ENCODE measurements around the gene TECTB.

TECTB gene

DNA sequence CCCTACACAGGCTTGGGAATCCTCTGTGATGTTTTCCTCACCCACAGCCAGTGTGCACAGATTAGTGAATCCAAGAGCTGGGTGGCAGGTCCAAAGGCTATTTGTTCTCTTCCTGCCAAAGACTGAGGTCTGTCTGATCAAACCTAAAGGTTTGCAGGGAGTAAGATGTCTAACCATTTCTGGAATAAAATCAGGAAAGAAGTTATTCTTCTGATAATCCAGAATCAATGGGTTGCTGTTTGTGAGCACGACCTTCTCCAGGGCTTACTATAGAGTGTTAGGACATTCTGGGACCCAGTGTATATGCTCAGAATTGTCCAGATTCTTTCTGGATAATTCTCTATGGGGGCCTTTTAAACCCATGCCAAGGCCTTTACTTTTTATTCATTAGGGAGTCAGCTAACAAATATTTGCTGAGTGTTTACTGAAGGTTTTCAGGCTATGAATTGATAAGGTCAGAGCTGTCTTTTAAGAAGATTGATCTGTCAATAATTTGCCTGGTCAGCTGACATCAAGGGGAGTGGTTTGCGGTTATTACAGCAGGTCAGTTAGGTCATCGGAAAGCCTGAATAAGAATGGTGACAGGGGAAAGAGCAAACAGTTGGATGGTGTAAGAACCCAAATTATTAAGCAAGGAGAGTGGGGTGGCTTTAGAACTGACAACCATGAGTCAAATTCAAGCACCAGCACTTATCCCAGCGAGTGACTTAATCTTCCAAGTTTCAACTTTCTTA is 7.5 kb upstream of the TECTB start:
- no peak for DNase-seq

DNA sequence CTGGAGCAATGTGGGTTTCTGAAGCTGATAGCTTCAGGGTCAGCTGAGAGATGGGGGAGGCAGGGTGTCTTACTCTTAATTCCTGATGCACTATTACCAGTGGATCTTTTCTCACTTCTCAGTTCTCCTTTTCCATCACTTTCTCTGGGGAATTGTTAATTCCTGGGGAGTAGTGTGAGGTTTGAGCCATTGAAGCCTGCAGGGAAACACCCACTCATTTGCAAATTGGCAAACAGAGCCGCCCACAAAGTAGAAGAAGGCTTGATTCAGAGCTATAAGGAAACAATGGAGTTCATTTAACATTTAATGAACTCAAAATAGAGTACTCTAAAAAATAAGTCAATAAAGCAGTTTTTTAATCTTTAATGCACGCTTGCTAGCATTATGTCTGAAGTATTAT is 4.3 kb upstream of the TECTB start:
- DNase-seq = no peak

DNA sequence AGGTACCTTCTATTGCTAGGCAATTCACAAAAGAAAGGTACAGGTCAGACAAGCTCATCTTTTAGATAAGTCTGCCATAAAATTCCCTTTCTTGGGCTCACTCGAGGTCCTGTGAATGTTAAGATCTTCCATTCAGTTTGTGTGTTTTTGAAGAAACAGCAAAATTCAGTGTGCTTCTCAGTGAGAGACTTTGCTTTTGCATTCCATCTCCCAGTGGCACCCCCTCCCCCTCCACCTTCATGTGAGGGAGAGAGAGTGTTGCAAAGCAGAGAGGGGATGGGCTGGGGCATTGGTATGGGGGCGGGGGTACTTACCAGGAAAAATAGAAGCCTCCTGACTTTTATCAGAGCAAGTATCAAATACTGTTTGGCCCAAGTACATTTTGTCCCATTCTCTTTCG is 3.8 kb upstream of the TECTB start:
- no peak for DNase-seq

DNA sequence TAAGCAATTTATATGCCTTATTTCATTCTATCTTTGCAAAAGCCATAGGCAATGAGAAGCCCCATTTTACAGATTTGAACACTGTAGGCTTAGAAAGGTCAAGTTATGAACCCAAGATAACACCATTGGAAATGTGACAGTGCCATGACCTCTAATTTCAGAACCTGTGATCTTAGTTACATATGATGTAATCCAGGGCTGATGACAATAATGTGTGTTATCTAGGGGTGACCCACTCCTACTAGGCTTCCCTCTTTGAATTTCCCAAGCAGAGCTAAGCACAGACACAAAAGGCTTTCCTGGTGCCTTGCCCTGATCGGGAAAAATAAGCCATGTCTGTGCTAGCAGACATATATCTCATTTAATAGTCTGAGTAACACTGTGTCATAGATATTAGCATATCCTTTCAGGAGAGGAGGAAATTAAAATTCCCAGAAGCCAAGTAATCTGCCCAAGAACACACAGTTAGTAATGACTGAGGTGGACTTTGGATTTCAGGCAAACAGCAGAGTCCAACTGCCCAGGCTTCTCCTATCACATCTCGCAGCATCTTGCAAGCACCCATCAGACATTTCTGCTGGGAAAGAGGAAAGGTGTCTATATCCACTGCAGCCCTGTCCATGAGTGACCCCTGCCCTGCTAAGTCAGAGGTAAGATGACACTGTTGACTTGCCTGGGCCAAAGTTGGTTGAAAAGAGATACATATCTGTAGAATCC is 2.8 kb upstream of the TECTB start:
- no peak for DNase-seq

DNA sequence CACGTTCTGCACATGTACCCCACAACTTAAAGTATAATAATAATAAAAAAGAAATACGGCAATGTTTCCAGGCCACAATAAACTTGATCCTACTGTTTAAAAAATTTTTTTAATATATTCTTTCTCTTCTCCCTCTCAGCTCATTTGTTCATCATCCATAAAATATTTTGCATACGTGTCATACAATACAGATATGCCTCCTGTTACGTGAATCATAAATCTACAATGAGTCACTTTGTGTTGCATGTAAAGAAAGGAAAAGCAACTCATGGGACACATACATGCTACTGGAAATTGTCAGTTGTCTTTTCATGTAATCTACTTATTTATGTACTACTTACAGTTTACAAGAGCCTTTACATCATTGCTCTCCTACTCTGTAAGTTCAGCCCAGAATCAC is 1.1 kb upstream of the TECTB start:
- no peak for DNase-seq

DNA sequence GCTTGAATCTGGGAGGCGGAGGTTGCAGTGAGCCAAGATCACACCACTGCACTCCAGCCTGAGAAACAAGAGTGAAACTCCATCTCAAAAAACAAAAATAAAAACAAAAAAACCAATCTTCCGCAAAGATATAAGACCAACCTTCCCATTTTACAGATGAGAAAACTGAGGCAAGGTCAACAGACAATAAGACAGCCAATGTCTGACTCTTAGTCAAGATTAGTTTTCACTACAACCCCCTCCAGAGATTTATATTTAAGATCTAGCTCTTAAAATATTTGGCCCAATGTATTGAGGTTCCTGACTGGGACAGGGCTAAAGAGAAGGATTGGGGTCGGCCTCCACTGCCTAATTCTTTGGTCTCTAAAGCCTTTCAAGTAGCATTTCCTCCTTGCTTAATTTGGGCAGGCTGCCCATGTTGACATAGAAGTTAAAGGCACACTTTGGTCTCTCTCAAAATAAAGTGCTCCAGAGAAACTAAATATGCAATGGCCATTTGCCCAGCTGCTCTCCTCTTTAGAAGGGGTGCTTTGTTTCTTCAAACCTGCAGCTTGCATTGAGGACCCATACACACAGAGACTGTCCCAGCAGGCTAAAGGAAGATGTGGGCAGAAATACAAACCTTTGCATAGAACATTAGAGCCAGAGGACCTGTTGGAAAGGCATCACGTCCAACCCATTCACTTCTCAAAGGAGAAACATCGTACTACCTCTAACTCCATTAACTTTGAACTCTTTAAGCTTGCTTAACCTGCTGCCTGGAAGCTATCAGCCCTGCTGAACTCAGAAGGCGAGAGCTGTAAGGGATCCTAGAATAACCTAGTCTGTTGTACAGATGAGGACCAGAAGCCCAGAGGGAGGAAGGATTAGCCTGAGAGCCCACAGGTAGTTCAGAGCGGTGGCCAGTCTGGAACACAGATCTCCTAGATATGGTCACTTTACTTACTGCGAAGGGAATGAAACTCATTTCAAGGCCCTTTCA is 3.9 kb downstream of the TECTB start:
- DNase-seq = no peak

DNA sequence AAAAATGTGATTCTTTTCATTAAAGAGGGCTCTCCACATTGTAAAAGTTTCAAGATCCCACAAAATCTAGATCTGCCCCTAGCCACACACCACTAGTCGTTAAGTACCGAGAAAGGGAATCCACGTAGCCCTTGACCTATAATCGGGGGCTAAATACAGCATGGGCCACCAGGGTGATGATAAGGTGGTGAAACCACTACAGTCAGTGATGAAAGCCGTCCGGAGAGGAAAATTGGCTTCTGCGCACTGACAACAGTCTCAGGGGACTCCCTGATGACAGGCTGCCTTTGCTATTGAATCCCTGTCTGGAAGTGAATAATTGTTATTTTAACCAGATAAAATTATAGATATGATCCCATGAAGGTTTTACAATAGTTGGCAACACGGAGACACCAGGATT is 4.6 kb downstream of the TECTB start:
- no peak for DNase-seq

DNA sequence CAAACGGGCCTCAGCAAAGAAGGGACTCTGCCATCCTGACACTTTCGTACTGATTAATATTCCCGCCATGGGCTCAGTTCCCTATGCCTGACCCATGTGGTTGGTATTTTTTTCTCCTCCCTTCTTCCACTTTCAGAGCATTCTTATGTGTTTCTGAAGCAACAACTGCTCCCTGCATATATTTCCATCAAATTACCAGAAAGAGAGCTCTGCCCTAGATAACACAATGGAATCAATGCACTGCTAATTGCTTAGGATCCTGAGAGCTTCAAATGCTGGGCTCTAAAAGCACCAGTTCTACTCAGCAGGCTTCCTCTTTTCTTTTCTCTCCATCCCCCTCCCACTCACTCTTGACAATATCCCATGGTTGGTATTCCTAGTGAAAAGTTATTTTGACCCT is 5.3 kb downstream of the TECTB start:
- DNase-seq = no peak

DNA sequence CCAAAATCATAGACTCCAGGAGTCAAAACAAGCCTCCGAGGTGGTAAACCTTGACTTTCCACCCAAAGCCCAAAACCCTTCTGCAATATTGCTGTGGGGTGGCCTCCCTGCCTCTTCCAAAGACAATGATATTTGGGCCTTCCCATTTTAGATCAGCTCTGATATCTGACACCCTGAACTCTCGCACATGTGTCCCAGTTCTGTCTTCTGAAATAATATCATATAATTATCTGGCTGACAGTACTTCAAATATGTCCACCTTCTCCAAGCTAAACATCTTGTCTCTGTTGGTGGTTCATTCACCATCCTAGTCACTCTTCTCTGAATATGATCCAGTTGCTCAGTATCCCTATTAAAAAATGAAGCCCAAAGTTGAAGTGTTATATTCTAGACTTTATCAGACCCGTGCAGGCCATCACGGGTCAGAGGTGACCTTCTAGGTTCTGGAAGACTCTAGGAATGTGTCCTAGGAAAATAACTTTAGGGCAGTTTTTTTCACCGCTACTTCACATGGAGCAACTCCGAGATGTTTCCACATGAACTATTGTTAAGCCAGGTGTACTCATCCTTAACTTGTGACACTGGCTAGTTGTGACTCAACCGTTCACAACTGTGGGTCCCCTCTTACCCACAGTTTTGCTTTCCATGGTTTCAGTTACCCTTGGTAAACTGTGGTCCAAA is 6.3 kb downstream of the TECTB start:
- no peak for DNase-seq

DNA sequence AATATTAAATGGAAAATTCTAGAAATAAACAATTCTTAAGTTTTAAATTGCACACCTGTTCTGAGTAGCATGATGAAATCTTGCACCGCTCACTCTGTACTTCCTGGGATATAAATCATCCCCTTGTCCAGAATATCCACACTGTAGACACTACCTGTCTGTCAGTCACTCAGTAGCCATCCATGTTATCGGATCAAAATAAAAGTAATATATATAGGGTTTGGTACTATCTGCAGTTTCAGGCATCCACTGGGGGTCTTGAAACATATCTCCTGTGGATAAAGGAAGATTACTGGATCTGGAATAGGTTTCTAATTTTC is 6.8 kb downstream of the TECTB start:
- no peak for DNase-seq

DNA sequence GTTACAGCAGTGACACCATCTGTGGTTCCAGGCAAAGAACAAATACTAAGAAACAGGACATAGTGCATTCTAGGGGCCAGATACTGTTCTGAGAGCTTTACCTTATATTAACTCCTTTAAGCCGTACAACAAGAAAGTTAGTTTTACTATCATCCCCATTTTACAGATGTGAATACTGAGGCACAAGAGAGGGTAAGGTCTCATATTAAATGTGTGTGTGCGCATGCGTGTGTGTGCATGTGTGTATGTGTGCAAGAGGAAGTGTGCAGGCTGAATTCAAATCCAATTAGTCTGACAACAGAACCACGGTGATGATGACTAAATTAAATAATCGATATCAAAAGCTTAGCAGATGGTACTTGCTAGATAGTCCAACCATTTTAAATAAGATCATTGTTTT is 11.0 kb downstream of the TECTB start:
- no peak for DNase-seq

DNA sequence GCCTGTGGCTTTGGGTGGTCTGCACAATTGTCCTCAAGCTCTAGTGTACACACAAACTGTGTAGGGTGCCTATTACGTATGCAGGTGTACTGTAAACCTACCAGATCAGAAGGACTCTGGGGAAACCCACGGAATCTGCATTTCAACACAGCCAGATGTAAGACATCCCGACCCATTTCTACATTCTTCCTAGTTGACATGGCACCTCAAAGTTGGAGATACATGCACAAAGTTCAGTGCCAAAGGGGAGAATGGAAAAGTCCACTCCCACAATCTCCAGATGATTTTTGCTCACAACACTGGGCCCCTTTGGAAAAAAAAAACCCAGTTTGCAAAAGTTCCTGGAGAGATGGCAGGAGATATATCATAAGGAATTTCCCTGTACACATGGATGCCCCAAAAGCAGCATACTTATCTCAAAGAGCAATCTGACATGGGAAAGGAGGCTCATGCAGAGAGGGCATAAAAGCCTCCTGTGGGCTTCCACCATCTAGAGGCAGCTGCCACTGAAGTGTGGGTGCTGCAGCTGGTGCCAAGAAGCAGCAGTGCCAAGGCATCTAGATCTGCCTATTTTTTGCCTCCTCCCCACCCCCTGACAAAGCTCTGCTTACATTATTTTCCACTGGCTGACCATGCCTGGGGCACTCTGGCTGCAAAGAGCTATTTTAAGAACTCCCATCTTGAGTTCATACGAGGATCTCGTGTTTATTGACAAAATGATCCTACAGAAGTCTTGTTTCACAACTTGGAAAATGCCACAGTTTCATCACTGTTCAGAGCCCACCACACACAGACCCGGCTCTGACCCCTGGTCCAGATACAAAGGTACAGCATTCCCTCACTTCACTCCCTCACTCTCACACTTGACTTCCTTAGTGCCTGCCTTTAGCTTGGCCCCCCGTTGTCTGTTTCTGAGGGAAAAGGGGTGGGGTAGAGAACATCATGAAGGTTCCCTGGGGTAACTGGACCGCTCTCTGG is 12.9 kb downstream of the TECTB start:
- DNase-seq = no peak

DNA sequence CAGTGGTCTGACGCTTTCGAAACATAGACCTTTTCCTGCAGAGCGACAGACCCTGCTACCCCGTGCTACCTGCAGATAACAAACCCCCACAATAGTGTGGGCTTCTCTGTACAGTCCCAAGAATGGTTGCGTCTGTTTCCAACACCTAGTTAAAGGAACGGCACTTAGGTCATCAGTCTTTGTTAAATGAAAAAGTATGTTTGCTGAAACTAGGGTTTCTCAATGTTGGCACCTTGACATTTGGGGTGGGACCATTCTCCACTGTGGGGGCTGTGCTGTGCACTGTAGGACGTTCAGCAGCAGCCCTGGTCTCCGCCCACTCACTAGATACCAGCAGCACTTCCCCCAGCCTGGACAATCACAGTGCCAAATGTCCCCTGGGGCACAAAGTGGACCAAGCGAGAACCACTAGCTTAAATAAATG is 13.7 kb downstream of the TECTB start:
- DNase-seq = no peak

DNA sequence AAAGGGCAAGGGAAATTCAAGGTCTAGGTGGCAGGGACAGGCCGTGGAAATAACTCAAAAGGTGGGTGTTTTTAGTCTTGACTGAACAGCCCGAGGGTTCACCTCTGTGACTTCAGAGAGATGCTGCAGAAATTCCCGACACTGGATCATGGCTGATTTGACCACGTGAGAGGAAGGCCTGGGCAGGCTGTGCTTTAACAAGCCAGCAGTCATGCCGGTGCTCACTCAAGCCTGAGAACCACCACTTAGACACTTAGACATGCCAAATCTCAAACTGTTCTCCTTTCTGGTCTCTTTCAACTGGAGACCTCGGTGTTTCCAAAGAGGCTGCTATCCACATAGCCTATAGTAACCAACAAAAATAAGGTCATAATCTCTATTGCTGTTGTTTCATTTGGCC is 15.4 kb downstream of the TECTB start:
- no peak for DNase-seq

DNA sequence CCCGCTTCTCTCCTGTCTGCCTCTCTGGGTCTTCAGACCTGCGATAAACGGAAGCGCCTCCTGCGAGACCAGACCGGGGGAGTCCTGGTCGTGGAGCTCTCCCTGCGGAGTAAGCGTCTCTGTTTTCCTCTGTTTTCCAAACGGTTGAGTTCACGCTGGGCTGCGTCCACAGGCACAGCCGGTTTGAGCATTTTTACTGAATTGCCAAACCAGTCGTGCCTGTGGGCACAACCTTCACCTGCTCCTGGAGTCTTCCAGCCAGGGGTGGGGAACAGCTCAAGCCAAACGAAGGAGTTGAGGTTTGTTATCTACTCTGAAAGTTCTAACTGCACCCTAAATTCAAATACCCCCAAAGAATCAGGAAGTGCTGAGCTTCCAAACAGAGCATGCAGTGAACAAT is 16.3 kb downstream of the TECTB start:
- no peak for DNase-seq

DNA sequence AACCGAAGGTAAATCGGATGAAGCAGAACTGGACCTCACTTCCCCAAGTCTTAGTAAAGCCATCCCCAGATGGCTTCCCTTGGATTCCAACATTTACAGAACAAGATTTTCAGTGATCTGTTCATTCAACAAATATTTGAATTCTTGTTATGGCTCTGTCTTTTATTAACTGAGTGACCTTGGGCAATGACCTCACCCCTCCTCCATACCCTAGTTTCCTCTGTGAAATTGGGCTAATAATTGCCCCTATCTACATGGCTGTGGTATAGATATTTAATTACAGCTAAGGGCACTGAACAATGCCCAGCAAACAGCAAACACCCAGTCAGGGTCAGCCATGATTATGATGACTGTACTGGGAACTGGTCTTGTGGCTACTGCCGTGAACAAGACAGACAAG is 19.1 kb downstream of the TECTB start:
- no peak for DNase-seq

DNA sequence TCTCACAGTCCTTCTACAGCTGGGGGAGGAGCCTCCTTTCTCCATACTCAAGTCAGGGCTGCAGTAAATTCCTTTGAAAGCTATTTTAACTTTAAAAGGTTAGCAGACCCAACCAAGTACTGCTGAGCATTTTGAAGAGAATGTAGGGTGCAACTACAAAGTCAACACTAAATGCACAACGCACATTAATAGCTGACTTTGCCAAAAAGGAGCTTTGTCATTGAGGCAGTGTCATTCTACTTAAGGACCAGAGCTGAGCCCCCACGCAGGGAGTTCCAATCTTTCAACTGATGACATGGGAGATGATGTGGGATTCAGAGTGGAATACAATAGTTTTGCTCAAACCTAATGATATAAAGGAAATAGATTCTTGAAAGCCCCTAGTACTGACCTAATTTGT is 20.3 kb downstream of the TECTB start:
- DNase-seq = no peak

DNA sequence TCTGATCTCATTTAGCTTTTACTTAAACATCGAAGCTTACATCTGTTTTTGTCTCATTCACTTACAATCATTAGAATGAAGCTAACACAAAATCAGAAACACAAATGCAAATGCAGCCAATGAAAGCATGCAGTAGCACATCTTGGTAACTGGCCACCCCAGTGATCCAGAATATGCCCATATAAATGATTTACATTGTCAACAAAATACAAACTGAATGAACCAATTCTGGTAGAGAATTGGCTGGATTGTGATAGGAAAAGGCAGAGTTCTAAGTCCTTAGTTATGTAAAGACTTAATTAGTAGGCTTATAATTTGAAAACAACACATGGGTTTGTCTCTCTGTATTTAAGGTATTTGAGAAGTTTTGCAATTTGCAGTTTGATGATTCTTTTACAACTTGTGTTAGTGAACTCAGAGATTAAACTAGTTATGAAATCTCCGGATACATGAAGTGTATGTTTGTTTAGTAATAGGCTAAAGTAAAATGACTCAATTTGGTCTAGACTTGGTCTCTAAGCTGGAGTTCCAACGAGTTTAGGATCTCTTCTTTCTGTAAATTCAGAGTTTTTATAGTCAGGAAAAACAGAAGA is 21.2 kb downstream of the TECTB start:
- DNase-seq = no peak

DNA sequence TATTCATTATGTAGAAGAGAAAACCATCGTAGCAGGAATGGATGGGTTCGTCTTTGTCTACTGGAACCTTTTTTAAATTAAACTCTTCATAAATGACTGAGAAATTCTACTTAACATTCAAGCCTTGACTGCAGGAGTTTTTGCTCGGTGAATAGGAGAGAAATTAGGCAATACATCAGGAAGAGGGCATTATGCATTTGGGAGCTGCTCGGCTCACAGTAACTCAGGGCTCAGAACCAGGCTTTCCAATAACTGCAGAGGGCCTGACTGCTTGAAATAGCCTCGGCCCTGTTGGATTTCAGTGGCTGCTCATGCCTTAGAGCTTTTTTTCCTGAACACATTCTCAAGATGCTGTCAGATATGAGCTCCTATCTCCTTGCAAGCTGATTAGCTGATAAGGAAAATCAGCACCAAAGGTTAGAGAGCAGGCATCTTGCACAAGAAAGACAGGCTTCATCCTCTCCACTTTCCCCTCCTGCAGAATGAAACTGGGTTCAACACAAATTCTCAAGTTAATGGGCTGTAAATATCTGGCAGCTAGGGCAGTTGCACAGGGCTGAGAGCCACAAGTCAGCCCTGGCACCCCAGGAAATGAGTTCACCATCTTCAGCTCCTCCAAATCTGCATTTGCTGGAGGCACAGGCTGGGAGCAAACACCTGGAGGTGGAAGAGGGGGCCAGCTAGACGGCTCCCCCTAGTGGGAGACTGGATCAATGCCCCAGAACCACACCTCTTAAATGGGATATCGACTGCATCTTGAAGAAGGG is 24.3 kb downstream of the TECTB start:
- DNase-seq = no peak

DNA sequence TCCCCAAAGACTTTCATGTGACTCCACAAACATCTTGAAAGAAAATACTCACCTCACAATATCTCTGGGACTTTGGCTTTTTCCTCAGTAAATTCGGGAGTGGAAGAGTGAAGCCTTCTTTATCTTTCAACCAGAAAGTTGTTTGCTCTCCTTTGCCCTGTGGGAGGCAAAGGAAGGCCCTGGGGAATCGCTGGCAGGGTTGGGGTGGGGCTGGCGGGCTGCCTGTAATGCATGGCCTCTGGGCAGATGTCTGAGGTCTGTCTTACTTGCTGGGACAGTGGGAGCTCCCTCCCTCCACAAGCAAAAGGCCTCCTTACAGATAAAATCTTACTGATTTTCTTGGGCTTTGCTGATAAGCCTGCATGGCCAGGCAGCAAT is 24.9 kb downstream of the TECTB start:
- DNase-seq = no peak

DNA sequence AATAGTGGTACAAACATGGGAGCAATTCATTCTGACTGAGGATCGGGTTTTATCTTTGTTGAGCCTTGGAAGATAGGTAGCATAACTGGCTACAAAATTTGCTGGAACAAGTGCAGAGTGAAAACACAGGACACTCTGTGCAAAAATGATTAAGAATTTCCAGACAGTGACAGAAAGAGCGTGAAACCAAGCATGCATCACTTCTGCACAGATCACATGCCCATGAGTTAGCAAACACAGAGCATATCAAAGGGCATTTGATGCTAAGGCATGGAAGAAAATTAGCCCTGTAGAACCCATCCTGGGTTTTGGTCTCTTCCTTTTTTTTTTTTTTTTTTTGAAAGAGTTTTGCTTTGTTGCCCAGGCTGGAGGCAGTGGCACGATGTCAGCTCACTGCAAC is 28.3 kb downstream of the TECTB start:
- DNase-seq = no peak
